Right lobe of liver (tissue), 6 donors: ENCODE data around the gene PLXNB2. TPM values are rescaled to one million over a fixed set of nuclear protein-coding genes. Genes with fewer than 3 reads are reported as not detected.

Experiments used
- ATAC-seq, 4 donors: fragments of 200-7000 bp; cut with Tn5 transposase; one replicate each; pipeline ENCODE4 v1.9.1; 2020; ENCODE audit warnings: mild to moderate bottlenecking in 4 of 4, moderate library complexity in 4 of 4
- DNase-seq, 3 donors: peaks; one replicate each; pipeline ENCODE4 v3.0.0-alpha.2; 2020
- H3K27ac ChIP-seq, 3 donors: fragments of 200-600 bp; one replicate each; pipeline ENCODE4 v1.8.0; 2022
- H3K27me3 ChIP-seq, 2 donors: fragments of 200-600 bp; one replicate each; pipeline ENCODE4 v1.8.0; 2022
- H3K36me3 ChIP-seq, 4 donors: fragments of 200-600 bp; sonication (generic) in 1 of 4; one replicate each; pipeline versions ENCODE4 v1.5.1 to v1.8.0; 2017 to 2022; ENCODE audit warnings: control low read depth in 1 of 4
- H3K4me1 ChIP-seq, 4 donors: fragments of 200-600 bp; sonication (generic) in 1 of 4; one replicate each; pipeline versions ENCODE4 v1.5.1 to v1.8.0; 2017 to 2022; ENCODE audit warnings: control low read depth in 1 of 4
- H3K4me3 ChIP-seq, 3 donors: fragments of 200-600 bp; one replicate each; pipeline ENCODE4 v1.8.0; 2022
- H3K9me3 ChIP-seq, 4 donors: fragments of 200-600 bp; sonication (generic) in 1 of 4; one replicate each; pipeline versions ENCODE4 v1.5.1 to v1.8.0; 2017 to 2022; ENCODE audit warnings: control low read depth in 1 of 4
- CTCF ChIP-seq, 4 donors: fragments of 200-600 bp in 3 of 4; fragments of 450-650 bp in 1 of 4; IDR thresholded peaks; one replicate each; pipeline versions ENCODE4 v1.5.1 to v1.8.0; 2016 to 2022; ENCODE audit warnings: antibody characterized with exemption in 4 of 4, mild to moderate bottlenecking in 2 of 4
- POLR2A ChIP-seq: fragments of 450-650 bp; IDR thresholded peaks from one replicate; pipeline ENCODE4 v1.6.1; 2017; ENCODE audit warnings: antibody characterized with exemption, mild to moderate bottlenecking
- WGBS: methylation state at CpG from one replicate; pipeline ENCODE4 v1.1.6; 2018; ENCODE audit warnings: low coverage, low lambda C conversion rate; ENCODE audit not compliant: insufficient coverage; ENCODE audit errors: missing lambda C conversion rate; 5-methylcytosine and 5-hydroxymethylcytosine counted together
- intact Hi-C, 2 donors: fragments of 100-400 bp; cut with DNase I; formaldehyde crosslinking; loops; one replicate each; pipeline versions ENCODE4 v1.11.2 to v1.14.1; 2022
- total RNA-seq, 6 experiments: library from RNA; depleted of rRNA in 2 of 6; stranded (reverse); fragments of >200 nt in 2 of 6; fragmentation: NEBNext Ultra II Directional in 3 of 6; extraction: Animal tissue kit (Norgen Biotek cat#: 25700) in 3 of 6; gene quantifications; one replicate each; pipeline versions ENCODE4 v1.1.0 to v1.2.4, GENCODE V29; 2016 to 2023
- donor health status: DM: no; HTN: yes; CAD: no.
- donor health status: DM: no; HTN: no; CAD: no.
- donor health status: DM: no; HTN: no; CAD: no.
- donor health status: DM: no; HTN: yes; CAD: no.
- donor health status: DM: no; HTN: yes; CAD: no.

The PLXNB2 gene
- total RNA-seq, 6 experiments from 2014 or later: 154 to 181 (median 161) TPM

- ATAC-seq (peak in 2 of 4 donors; percentile 2 to 18), DNase-seq (no peak)
- Histone ChIP-seq H3K27me3 (no peaks in the 10 kb centered on the region), H3K4me3 (no peak overlapping the region), H3K36me3 (peaks cover 0 to 86% (median 53%) of the 10 kb centered on the region in 4 donors), H3K27ac (no peak overlapping the region), H3K4me1 (no peaks in the 10 kb centered on the region), H3K9me3 (no peaks in the 10 kb centered on the region)
- intact Hi-C loops: no loop called here
- no CpG with 5 or more reads among the region's 25 CpGs for WGBS
- no peak for TF ChIP-seq CTCF (IDR thresholded peaks at IDR 0.05)
- TF ChIP-seq POLR2A: no peak
Measured at GRCh38 chr22:50281957-50282356, 25.5 kb downstream of the PLXNB2 start.

GRCh38 chr22:50281384-50281760, 26.1 kb downstream of the PLXNB2 start:
- no peaks in the 10 kb centered on the region for H3K4me1 ChIP-seq
- H3K27me3 ChIP-seq: no peaks in the 10 kb centered on the region
- TF ChIP-seq POLR2A (no peak), CTCF (IDR thresholded peaks at IDR 0.05) (no peak)
- WGBS: no CpG with 5 or more reads among the region's 36 CpGs
- peaks cover 0 to 86% (median 52%) of the 10 kb centered on the region in 4 donors for H3K36me3 ChIP-seq
- no peak overlapping the region for H3K27ac ChIP-seq
- intact Hi-C loops: no loop called here
- H3K9me3 ChIP-seq: no peaks in the 10 kb centered on the region
- H3K4me3 ChIP-seq: no peak overlapping the region
- ATAC-seq (no peak), DNase-seq (no peak)

- Histone ChIP-seq H3K36me3 (peaks cover 0 to 85% (median 49%) of the 10 kb centered on the region in 4 donors), H3K4me3 (no peak overlapping the region), H3K9me3 (no peaks in the 10 kb centered on the region), H3K4me1 (peaks cover 0 to 2% (median 0%) of the 10 kb centered on the region in 4 donors), H3K27me3 (no peaks in the 10 kb centered on the region), H3K27ac (no peak overlapping the region)
- DNase-seq (no peak), ATAC-seq (no peak)
- TF ChIP-seq CTCF (IDR thresholded peaks at IDR 0.05): no peak
- TF ChIP-seq POLR2A: no peak
- WGBS: 90% methylated on average over 7 of the region's 47 CpGs
- intact Hi-C loops: no loop called here
Measured at GRCh38 chr22:50280708-50281383, 26.6 kb downstream of the PLXNB2 start.

- WGBS: 93% methylated on average over 24 of the region's 38 CpGs
- no peak overlapping the region for H3K27ac ChIP-seq
- peaks cover 0 to 7% (median 0%) of the 10 kb centered on the region in 4 donors for H3K4me1 ChIP-seq
- TF ChIP-seq POLR2A (no peak), CTCF (IDR thresholded peaks at IDR 0.05) (no peak)
- intact Hi-C loops: no loop called here
- DNase-seq: no peak
- peaks cover 0 to 89% (median 48%) of the 10 kb centered on the region in 4 donors for H3K36me3 ChIP-seq
- H3K4me3 ChIP-seq: no peak overlapping the region
- H3K9me3 ChIP-seq: no peaks in the 10 kb centered on the region
- no peak for ATAC-seq
- H3K27me3 ChIP-seq: no peaks in the 10 kb centered on the region
Measured at GRCh38 chr22:50280022-50280707, 27.3 kb downstream of the PLXNB2 start.
